GM12892 (cell line): ENCODE data around the gene DGKE.

Source experiments
- POLR2A ChIP-seq: IDR thresholded peaks from 2 replicates; pipeline ENCODE4 v1.6.1; 2011; ENCODE audit warnings: low read depth, low read length, control low read depth
- POLR2AphosphoS5 ChIP-seq: IDR thresholded peaks from 2 replicates; pipeline ENCODE4 v1.6.1; 2011; ENCODE audit warnings: low read depth, low read length, control low read depth
- TAF1 ChIP-seq: IDR thresholded peaks from 2 replicates; pipeline ENCODE4 v1.6.1; 2011; ENCODE audit warnings: low read depth, mild to moderate bottlenecking, control low read depth, low read length, borderline replicate concordance

DNA sequence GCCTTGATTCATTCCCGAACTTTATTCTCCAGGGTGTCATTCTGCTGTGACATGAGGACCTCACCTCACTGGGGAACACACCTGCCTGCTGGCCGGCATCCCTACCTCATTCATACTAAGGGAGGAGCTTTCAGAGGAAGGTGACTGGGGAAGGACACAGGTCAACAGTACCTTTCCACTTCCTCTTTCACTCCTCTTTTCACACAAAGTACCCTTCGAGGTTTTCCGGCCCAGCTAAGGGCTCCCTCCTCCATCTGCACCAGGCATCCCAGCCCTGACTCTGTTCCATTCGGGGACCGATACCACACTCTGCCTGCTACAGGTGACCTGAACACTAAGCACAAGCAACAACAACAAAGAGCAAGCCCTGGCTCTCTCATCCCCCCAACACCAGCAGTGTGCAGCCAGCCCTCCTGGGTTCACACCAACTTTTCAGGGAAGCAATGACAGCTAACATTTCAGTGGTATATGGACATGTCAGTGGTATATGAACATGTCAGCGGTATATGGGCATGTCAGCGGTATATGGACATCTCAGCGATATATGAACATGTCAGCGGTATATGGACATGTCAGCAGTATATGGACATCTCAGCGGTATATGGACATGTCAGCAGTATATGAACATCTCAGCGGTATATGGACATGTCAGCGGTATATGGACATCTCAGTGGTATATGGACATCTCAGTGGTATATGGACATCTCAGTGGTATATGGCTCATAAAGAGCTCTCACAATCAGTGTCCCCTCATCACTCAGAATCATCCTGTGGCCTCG, 63.9 kb downstream of the DGKE start:
- TF ChIP-seq POLR2AphosphoS5 (no peak), TAF1 (no peak), POLR2A (peak; percentile 30; the same call in 1 of the 2 replicates)
